ENCODE measurements around the gene TUBAL3.

Gene TUBAL3

GRCh38 chr10:5364374-5364773, 40.3 kb downstream of the TUBAL3 start:
- no peak for DNase-seq (ENCODE audit: low spot score)
- TF ChIP-seq CTCF (IDR thresholded peaks at IDR 0.05; ENCODE audit: extremely low read depth, missing control alignments) = no peak

GRCh38 chr10:5362873-5363272, 41.8 kb downstream of the TUBAL3 start:
- TF ChIP-seq CTCF (IDR thresholded peaks at IDR 0.05; ENCODE audit: extremely low read depth, missing control alignments) = no peak
- no peak for DNase-seq (ENCODE audit: low spot score)

- no peak for DNase-seq (ENCODE audit: low spot score)
- TF ChIP-seq CTCF (IDR thresholded peaks at IDR 0.05; ENCODE audit: extremely low read depth, missing control alignments) = no peak
Measured at GRCh38 chr10:5361966-5362365, 42.7 kb downstream of the TUBAL3 start.

GRCh38 chr10:5360318-5360915, 44.2 kb downstream of the TUBAL3 start:
- DNase-seq (ENCODE audit: low spot score) = no peak
- TF ChIP-seq CTCF (IDR thresholded peaks at IDR 0.05; ENCODE audit: extremely low read depth, missing control alignments) = no peak

GRCh38 chr10:5356302-5356763, 48.3 kb downstream of the TUBAL3 start:
- no peak for DNase-seq (ENCODE audit: low spot score)
- TF ChIP-seq CTCF (IDR thresholded peaks at IDR 0.05; ENCODE audit: extremely low read depth, missing control alignments) = no peak

- no peak for DNase-seq (ENCODE audit: low spot score)
- no peak for TF ChIP-seq CTCF (IDR thresholded peaks at IDR 0.05; ENCODE audit: extremely low read depth, missing control alignments)
Measured at GRCh38 chr10:5355594-5356301, 48.9 kb downstream of the TUBAL3 start.

- DNase-seq (ENCODE audit: low spot score) = no peak
- TF ChIP-seq CTCF (IDR thresholded peaks at IDR 0.05; ENCODE audit: extremely low read depth, missing control alignments) = no peak
Measured at GRCh38 chr10:5354068-5354467, 50.6 kb downstream of the TUBAL3 start.

Measured in GM20000 (cell line).